ENCODE data around the gene LIN54. TPM values are rescaled to one million over a fixed set of nuclear protein-coding genes. Genes with fewer than 3 reads are reported as not detected.

Gene LIN54
- total and polyA plus RNA-seq, 4 donors: 2.0 to 17.1 (median 5.2) TPM

DNA sequence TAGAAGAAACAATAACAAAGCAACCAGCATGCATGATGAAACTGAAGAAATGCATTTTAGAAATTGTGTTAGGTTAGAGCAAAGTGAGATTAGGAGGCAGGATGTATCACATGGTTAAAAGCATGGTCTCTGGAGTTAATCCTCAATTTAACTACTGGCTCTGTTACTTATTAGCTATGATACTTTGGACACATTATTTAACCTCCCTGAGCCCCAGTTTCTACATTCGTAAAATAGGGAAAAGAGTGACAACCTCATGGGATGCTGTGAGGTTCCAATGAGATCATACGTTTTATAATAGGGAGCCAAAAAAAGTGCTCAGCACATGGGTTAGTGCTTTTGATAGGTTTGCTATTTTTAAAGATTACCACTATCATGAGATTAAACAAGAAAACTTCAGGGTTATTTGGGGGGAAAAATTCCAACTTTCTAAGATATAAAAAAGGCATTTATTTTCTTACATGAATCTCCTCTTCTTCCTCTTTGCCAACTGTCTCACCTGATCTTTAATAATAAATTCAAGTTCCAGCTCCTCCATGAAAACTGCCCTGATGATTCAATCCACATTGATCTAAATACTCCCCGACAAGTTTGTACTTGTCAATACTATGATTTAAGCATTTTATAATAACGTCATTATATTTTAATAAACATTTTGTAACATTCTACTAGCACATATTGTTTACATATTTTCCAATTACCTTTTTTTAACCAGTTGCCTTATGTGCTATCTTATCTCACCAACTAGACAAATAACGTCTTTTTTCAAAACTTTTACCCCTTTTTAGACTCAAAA, 124.3 kb downstream of the LIN54 start:
- H3K9ac ChIP-seq (ENCODE audit: low read depth in 1 of 2, low read length in 2 of 2): peak overlapping the region in 1 of 2 donors; percentile 49
- 18% methylated on average over 5 of the region's 5 CpGs for WGBS
- TF ChIP-seq, protein P1, sequence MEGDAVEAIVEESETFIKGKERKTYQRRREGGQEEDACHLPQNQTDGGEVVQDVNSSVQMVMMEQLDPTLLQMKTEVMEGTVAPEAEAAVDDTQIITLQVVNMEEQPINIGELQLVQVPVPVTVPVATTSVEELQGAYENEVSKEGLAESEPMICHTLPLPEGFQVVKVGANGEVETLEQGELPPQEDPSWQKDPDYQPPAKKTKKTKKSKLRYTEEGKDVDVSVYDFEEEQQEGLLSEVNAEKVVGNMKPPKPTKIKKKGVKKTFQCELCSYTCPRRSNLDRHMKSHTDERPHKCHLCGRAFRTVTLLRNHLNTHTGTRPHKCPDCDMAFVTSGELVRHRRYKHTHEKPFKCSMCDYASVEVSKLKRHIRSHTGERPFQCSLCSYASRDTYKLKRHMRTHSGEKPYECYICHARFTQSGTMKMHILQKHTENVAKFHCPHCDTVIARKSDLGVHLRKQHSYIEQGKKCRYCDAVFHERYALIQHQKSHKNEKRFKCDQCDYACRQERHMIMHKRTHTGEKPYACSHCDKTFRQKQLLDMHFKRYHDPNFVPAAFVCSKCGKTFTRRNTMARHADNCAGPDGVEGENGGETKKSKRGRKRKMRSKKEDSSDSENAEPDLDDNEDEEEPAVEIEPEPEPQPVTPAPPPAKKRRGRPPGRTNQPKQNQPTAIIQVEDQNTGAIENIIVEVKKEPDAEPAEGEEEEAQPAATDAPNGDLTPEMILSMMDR (IDR thresholded peaks at IDR 0.05; ENCODE audit: low read depth, low read length, missing input control): no peak
- TF ChIP-seq RXRA (IDR thresholded peaks at IDR 0.05) (peak; percentile 38 to 48), YY1 (IDR thresholded peaks at IDR 0.05) (no peak), JUND (IDR thresholded peaks at IDR 0.05) (peak in 1 of 2 donors; percentile 25), HNF4G (IDR thresholded peaks at IDR 0.05) (peak; percentile 29), GABPA (IDR thresholded peaks at IDR 0.05 in 1 of 2, conservative IDR thresholded peaks at IDR 0.05 in 1 of 2) (peak in 1 of 2 donors; percentile 3), FOXA1 (IDR thresholded peaks at IDR 0.05) (no peak), HNF4A (conservative IDR thresholded peaks at IDR 0.05) (peak; percentile 53 to 65), EGR1 (IDR thresholded peaks at IDR 0.05; ENCODE audit: low read depth in 2 of 2) (no peak), SP1 (IDR thresholded peaks at IDR 0.05) (peak; percentile 76)
- TF ChIP-seq, protein P2, sequence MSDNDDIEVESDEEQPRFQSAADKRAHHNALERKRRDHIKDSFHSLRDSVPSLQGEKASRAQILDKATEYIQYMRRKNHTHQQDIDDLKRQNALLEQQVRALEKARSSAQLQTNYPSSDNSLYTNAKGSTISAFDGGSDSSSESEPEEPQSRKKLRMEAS (IDR thresholded peaks at IDR 0.05): peak; percentile 46
- TF ChIP-seq, protein P3, sequence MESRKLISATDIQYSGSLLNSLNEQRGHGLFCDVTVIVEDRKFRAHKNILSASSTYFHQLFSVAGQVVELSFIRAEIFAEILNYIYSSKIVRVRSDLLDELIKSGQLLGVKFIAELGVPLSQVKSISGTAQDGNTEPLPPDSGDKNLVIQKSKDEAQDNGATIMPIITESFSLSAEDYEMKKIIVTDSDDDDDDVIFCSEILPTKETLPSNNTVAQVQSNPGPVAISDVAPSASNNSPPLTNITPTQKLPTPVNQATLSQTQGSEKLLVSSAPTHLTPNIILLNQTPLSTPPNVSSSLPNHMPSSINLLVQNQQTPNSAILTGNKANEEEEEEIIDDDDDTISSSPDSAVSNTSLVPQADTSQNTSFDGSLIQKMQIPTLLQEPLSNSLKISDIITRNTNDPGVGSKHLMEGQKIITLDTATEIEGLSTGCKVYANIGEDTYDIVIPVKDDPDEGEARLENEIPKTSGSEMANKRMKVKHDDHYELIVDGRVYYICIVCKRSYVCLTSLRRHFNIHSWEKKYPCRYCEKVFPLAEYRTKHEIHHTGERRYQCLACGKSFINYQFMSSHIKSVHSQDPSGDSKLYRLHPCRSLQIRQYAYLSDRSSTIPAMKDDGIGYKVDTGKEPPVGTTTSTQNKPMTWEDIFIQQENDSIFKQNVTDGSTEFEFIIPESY (IDR thresholded peaks at IDR 0.05): no peak
- H3K36me3 ChIP-seq (ENCODE audit: control insufficient read depth in 4 of 4, insufficient read depth in 3 of 4, low read depth in 1 of 4, low read length in 3 of 4): peaks cover 0 to 3% (median under 1%) of the 10 kb centered on the region in 4 donors
- no peaks in the 10 kb centered on the region for H3K9me3 ChIP-seq (ENCODE audit: control insufficient read depth in 4 of 4, low read length in 3 of 4)
- no peak for DNase-seq (ENCODE audit: low spot score)
- H3K27me3 ChIP-seq (ENCODE audit: control insufficient read depth in 4 of 4, insufficient read depth in 4 of 4, low read length in 3 of 4): no peaks in the 10 kb centered on the region
- peaks cover 11 to 39% (median 27%) of the 10 kb centered on the region in 4 donors for H3K4me1 ChIP-seq (ENCODE audit: control insufficient read depth in 4 of 4, insufficient read depth in 4 of 4, low read length in 3 of 4)
- peak overlapping the region in 1 of 3 donors; percentile 10 for H3K4me3 ChIP-seq (ENCODE audit: low read depth in 1 of 3, low read length in 3 of 3)
- H3K27ac ChIP-seq (ENCODE audit: low read depth in 1 of 2, low read length in 2 of 2): peak overlapping the region; percentile 29 to 40

DNA sequence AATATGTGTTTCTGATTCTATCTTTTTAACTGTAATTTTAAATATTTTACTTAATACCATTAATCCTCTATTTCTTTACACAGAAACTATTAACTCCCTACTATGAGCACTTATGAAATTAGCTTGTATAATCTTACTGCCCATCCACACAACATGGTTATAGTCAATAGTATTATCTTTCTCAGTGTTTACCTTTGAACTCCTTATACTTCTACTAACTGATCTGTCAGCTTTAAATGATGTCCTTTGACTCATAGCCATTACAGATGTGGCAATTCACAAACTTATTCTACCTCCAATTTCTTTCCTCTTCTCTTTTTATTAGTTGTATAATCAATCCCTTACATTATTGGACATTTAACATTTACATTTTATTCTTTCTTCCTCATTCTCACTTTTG, 125.2 kb downstream of the LIN54 start:
- DNase-seq (ENCODE audit: low spot score): no peak
- peak overlapping the region; percentile 29 to 40 for H3K27ac ChIP-seq (ENCODE audit: low read depth in 1 of 2, low read length in 2 of 2)
- H3K9me3 ChIP-seq (ENCODE audit: control insufficient read depth in 4 of 4, low read length in 3 of 4): no peaks in the 10 kb centered on the region
- H3K4me3 ChIP-seq (ENCODE audit: low read depth in 1 of 3, low read length in 3 of 3): no peak overlapping the region
- peaks cover 0 to 6% (median 2%) of the 10 kb centered on the region in 4 donors for H3K36me3 ChIP-seq (ENCODE audit: control insufficient read depth in 4 of 4, insufficient read depth in 3 of 4, low read depth in 1 of 4, low read length in 3 of 4)
- no peak overlapping the region for H3K9ac ChIP-seq (ENCODE audit: low read depth in 1 of 2, low read length in 2 of 2)
- peaks cover 11 to 39% (median 27%) of the 10 kb centered on the region in 4 donors for H3K4me1 ChIP-seq (ENCODE audit: control insufficient read depth in 4 of 4, insufficient read depth in 4 of 4, low read length in 3 of 4)
- H3K27me3 ChIP-seq (ENCODE audit: control insufficient read depth in 4 of 4, insufficient read depth in 4 of 4, low read length in 3 of 4): no peaks in the 10 kb centered on the region
- no peak for TF ChIP-seq JUND (IDR thresholded peaks at IDR 0.05)
- no peak for TF ChIP-seq GABPA (IDR thresholded peaks at IDR 0.05 in 1 of 2, conservative IDR thresholded peaks at IDR 0.05 in 1 of 2)
- TF ChIP-seq, protein P4, sequence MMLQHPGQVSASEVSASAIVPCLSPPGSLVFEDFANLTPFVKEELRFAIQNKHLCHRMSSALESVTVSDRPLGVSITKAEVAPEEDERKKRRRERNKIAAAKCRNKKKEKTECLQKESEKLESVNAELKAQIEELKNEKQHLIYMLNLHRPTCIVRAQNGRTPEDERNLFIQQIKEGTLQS (IDR thresholded peaks at IDR 0.05): no peak
- TF ChIP-seq, protein P5, sequence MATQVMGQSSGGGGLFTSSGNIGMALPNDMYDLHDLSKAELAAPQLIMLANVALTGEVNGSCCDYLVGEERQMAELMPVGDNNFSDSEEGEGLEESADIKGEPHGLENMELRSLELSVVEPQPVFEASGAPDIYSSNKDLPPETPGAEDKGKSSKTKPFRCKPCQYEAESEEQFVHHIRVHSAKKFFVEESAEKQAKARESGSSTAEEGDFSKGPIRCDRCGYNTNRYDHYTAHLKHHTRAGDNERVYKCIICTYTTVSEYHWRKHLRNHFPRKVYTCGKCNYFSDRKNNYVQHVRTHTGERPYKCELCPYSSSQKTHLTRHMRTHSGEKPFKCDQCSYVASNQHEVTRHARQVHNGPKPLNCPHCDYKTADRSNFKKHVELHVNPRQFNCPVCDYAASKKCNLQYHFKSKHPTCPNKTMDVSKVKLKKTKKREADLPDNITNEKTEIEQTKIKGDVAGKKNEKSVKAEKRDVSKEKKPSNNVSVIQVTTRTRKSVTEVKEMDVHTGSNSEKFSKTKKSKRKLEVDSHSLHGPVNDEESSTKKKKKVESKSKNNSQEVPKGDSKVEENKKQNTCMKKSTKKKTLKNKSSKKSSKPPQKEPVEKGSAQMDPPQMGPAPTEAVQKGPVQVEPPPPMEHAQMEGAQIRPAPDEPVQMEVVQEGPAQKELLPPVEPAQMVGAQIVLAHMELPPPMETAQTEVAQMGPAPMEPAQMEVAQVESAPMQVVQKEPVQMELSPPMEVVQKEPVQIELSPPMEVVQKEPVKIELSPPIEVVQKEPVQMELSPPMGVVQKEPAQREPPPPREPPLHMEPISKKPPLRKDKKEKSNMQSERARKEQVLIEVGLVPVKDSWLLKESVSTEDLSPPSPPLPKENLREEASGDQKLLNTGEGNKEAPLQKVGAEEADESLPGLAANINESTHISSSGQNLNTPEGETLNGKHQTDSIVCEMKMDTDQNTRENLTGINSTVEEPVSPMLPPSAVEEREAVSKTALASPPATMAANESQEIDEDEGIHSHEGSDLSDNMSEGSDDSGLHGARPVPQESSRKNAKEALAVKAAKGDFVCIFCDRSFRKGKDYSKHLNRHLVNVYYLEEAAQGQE (IDR thresholded peaks at IDR 0.05): no peak
- TF ChIP-seq RAD21 (IDR thresholded peaks at IDR 0.05): no peak
- TF ChIP-seq YY1 (IDR thresholded peaks at IDR 0.05): no peak
- TF ChIP-seq, protein P2 (IDR thresholded peaks at IDR 0.05): no peak
- TF ChIP-seq SP1 (IDR thresholded peaks at IDR 0.05): no peak
- TF ChIP-seq RXRA (IDR thresholded peaks at IDR 0.05): no peak
- no peak for TF ChIP-seq FOXA1 (IDR thresholded peaks at IDR 0.05)
- TF ChIP-seq, protein P1 (IDR thresholded peaks at IDR 0.05; ENCODE audit: low read depth, low read length, missing input control): no peak
- TF ChIP-seq NR2F2 (IDR thresholded peaks at IDR 0.05): no peak
- TF ChIP-seq HNF4G (IDR thresholded peaks at IDR 0.05): no peak
- TF ChIP-seq HNF4A (conservative IDR thresholded peaks at IDR 0.05): no peak
- TF ChIP-seq, protein P3 (IDR thresholded peaks at IDR 0.05): no peak
